OCI-LY3 (cell line): ENCODE data around the gene ANKRD65.

Source experiments
- CTCF ChIP-seq: fragments of 200-600, 300-600 bp; sonication (generic); IDR thresholded peaks from 2 replicates; pipeline ENCODE4 v1.5.1; 2014; ENCODE audit warnings: antibody characterized with exemption, low read length, low read depth
- EZH2phosphoT487 ChIP-seq: fragments of 200-600 bp; shearing (Covaris generic); IDR thresholded peaks from 2 replicates; pipeline ENCODE4 v1.6.1; 2018; ENCODE audit warnings: antibody characterized with exemption, mixed run types, low read depth

GRCh38 chr1:1463312-1463711, 42.2 kb upstream of the ANKRD65 start:
- no peak for TF ChIP-seq CTCF
- TF ChIP-seq EZH2phosphoT487: no peak
